DOHH2 (cell line): ENCODE measurements around the gene HAPLN2.

Experiments used
- EZH2phosphoT487 ChIP-seq: fragments of 200-600 bp; sonication (generic); IDR thresholded peaks from 2 replicates; pipeline ENCODE4 v1.6.1; 2017; ENCODE audit warnings: borderline replicate concordance, mild to moderate bottlenecking, antibody characterized with exemption, low read length, moderate library complexity, mixed read lengths
- TF ChIP-seq, protein P1 (sequence below): fragments of 200-600 bp; sonication (generic); IDR thresholded peaks from one replicate; pipeline ENCODE4 v1.5.1; 2014; ENCODE audit warnings: antibody characterized with exemption, mild to moderate bottlenecking, low read depth, low read length; ENCODE audit not compliant: poor library complexity, severe bottlenecking

DNA sequence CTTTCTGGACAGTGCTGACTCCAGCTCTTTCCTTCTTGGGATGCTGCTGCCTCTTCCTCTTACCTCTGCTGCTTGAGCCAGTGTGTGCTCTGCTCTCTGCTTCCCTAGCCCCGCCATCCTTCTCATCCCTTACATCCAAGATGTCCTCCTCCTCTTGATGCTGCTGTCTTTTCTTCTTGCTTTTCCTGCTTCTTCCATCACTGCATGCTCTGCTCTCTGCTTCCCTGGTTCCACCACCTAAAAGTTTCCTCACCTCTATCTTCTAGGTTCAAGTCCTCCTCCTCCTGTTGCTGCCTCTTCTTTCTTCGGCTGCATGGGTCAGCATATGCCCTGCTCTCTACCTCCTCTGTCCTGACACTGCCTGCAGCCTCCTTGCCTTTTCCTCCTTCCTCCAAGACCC lies 24.2 kb upstream of the HAPLN2 start:
- TF ChIP-seq, protein P1, sequence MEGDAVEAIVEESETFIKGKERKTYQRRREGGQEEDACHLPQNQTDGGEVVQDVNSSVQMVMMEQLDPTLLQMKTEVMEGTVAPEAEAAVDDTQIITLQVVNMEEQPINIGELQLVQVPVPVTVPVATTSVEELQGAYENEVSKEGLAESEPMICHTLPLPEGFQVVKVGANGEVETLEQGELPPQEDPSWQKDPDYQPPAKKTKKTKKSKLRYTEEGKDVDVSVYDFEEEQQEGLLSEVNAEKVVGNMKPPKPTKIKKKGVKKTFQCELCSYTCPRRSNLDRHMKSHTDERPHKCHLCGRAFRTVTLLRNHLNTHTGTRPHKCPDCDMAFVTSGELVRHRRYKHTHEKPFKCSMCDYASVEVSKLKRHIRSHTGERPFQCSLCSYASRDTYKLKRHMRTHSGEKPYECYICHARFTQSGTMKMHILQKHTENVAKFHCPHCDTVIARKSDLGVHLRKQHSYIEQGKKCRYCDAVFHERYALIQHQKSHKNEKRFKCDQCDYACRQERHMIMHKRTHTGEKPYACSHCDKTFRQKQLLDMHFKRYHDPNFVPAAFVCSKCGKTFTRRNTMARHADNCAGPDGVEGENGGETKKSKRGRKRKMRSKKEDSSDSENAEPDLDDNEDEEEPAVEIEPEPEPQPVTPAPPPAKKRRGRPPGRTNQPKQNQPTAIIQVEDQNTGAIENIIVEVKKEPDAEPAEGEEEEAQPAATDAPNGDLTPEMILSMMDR = no peak
- no peak for TF ChIP-seq EZH2phosphoT487
